GM20000 (cell line): ENCODE data around the gene ABT1.

ENCODE experiments used
- DNase-seq: peaks from one replicate; pipeline ENCODE4 v3.0.0; 2012; ENCODE audit warnings: low spot score
- CTCF ChIP-seq: IDR thresholded peaks from 2 replicates; pipeline ENCODE4 v1.5.1; 2012; ENCODE audit warnings: mild to moderate bottlenecking, control low read depth; ENCODE audit errors: extremely low read depth, missing control alignments

Gene ABT1

GRCh38 chr6:26593278-26594130, 3.2 kb upstream of the ABT1 start:
- no peak for TF ChIP-seq CTCF
- DNase-seq, result no peak

- no peak for TF ChIP-seq CTCF
- no peak for DNase-seq
These were observed 2.6 kb upstream of the ABT1 start for GRCh38 chr6:26594131-26594498.

GRCh38 chr6:26594730-26595632, 1.8 kb upstream of the ABT1 start:
- no peak for DNase-seq
- TF ChIP-seq CTCF, result no peak

- peak; percentile 89 for TF ChIP-seq CTCF
- DNase-seq, result peak; percentile 75
These were observed 984 bp upstream of the ABT1 start for GRCh38 chr6:26595669-26596269.

DNA sequence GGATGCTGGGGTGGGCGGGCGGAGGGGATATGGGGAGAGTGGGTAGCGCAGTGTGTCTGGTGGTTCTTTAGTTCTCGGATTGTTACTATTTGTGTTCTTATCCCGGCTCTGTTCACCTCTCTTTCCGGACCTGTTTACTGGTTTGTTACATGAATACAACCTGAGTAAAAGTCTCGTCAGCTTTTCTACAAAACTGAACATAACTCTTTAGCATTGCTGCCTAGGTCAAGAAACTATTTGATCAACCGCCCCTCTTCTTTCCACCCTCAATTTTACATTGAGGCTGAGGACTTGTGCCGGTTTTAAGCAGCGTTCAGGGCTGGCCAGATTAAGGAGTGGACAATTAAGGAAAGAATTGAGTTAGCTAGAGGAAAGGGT, 625 bp downstream of the ABT1 start:
- TF ChIP-seq CTCF, result no peak
- no peak for DNase-seq

GRCh38 chr6:26597821-26598220, 1.1 kb downstream of the ABT1 start:
- TF ChIP-seq CTCF, result no peak
- no peak for DNase-seq

DNA sequence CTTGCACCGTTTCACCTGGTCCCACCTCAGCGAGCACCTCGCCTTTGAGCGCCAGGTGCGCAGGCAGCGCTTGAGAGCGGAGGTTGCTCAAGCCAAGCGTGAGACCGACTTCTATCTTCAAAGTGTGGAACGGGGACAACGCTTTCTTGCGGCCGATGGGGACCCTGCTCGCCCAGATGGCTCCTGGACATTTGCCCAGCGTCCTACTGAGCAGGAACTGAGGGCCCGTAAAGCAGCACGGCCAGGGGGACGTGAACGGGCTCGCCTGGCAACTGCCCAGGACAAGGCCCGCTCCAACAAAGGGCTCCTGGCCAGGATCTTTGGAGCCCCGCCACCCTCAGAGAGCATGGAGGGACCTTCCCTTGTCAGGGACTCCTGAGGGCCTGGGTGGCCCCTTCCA, 1.5 kb downstream of the ABT1 start:
- TF ChIP-seq CTCF, result no peak
- no peak for DNase-seq
